ENCODE data around the gene BCOR. TPM values are rescaled to one million over a fixed set of nuclear protein-coding genes. Genes with fewer than 3 reads are reported as not detected.

Gene BCOR
- total and polyA plus RNA-seq, 2 of the 8 experiments (the other 6 are each of a cell fraction or from before 2014, with no cell fraction given): 25.0 to 50.8 TPM

GRCh38 chrX:40041915-40042314 lies 55.8 kb downstream of the BCOR start:
- Histone ChIP-seq H3K36me3 (ENCODE audit: control insufficient read depth in 2 of 4, insufficient read depth in 4 of 4, low read length in 3 of 4) (no peaks in the 10 kb centered on the region; a peak in 1 of 8 replicates), H3K27ac (ENCODE audit: low read depth, low read length) (no peak overlapping the region), H4K8ac (ENCODE audit: extremely low read depth, insufficient read depth, low read length) (no peak overlapping the region; the same call in 1 of the 2 replicates), H3K4me1 (replicated peaks in 1 of 4; ENCODE audit: control insufficient read depth in 3 of 4, insufficient read depth in 4 of 4, low read length in 3 of 4) (no peaks in the 10 kb centered on the region), H2AK5ac (ENCODE audit: low read depth, low read length) (no peak overlapping the region), H3K79me2 (ENCODE audit: control insufficient read depth in 1 of 2, insufficient read depth in 2 of 2, low read length in 2 of 2) (no peaks in the 10 kb centered on the region), H2AFZ (ENCODE audit: low read length) (no peak overlapping the region), H3K23me2 (ENCODE audit: low read depth, low read length) (no peaks in the 10 kb centered on the region), H2BK5ac (ENCODE audit: low read depth, low read length) (no peak overlapping the region), H3K14ac (ENCODE audit: insufficient read length) (no peak overlapping the region), H2BK120ac (replicated peaks; ENCODE audit: low read depth, low read length) (no peak overlapping the region), H4K5ac (ENCODE audit: insufficient read length, low read depth, low read length) (no peak overlapping the region), H3K9me3 (ENCODE audit: insufficient read depth in 2 of 2, low read depth in 1 of 2, low read length in 1 of 2) (no peaks in the 10 kb centered on the region; a peak in 1 of 4 replicates), H3K56ac (replicated peaks; ENCODE audit: insufficient read length, low read depth, low read length) (no peak overlapping the region), H3K9ac (replicated peaks in 1 of 4; ENCODE audit: extremely low read depth in 1 of 4, low read depth in 3 of 4, low read length in 3 of 4) (no peak overlapping the region), H4K20me1 (replicated peaks in 1 of 2; ENCODE audit: control insufficient read depth in 1 of 2, insufficient read depth in 2 of 2, low read length in 2 of 2) (no peaks in the 10 kb centered on the region), H3K79me1 (ENCODE audit: low read depth, low read length) (no peaks in the 10 kb centered on the region), H2BK15ac (ENCODE audit: low read length) (no peak overlapping the region), H3K4me2 (ENCODE audit: insufficient read depth in 1 of 2, low read depth in 2 of 2, low read length in 2 of 2) (no peak overlapping the region), H3K27me3 (replicated peaks in 1 of 4; ENCODE audit: control insufficient read depth in 3 of 4, extremely low read depth in 1 of 4, insufficient read depth in 3 of 4, low read length in 3 of 4) (no peaks in the 10 kb centered on the region), H3K4ac (replicated peaks; ENCODE audit: insufficient read length, low read depth, low read length) (no peak overlapping the region), H3K23ac (ENCODE audit: insufficient read length) (no peak overlapping the region), H2BK12ac (ENCODE audit: low read depth, low read length) (no peak overlapping the region), H4K91ac (replicated peaks; ENCODE audit: insufficient read length, low read length) (no peak overlapping the region), H3K18ac (ENCODE audit: extremely low read depth, low read length) (no peak overlapping the region), H2BK20ac (ENCODE audit: low read length) (no peak overlapping the region), H3K4me3 (ENCODE audit: extremely low read depth in 1 of 4, insufficient read depth in 2 of 4, low read depth in 3 of 4, low read length in 4 of 4) (no peak overlapping the region)
- DNase-seq (ENCODE audit: low read depth in 1 of 2, low spot score in 2 of 2): no peak
- POLR2A ChIA-PET (ENCODE audit: partially characterized antibody): no interaction called here
- no peak for FAIRE-seq
- 72% methylated on average over 6 of the region's 6 CpGs; no CpG with 5 or more reads in 1 of the 2 experiments for WGBS, 2 experiments (ENCODE audit: extremely low coverage in 1 of 2, insufficient coverage in 1 of 2, insufficient read length in 1 of 2, insufficient replicate concordance in 2 of 2, low coverage in 1 of 2, low lambda C conversion rate in 2 of 2, missing lambda C conversion rate in 1 of 2)
- CTCF ChIA-PET (ENCODE audit: partially characterized antibody): interaction anchor here (0.5 to 1.0 kb wide), 2 partner anchors 31 to 173 kb away, joined by 3 read pairs; no protein-coding TSS in a partner anchor
- TF ChIP-seq CREB1 (IDR thresholded peaks at IDR 0.05): no peak
- no peak for TF ChIP-seq JUND (IDR thresholded peaks at IDR 0.05; ENCODE audit: low read length)
- no peak for TF ChIP-seq BRCA1 (IDR thresholded peaks at IDR 0.05; ENCODE audit: low read depth, low read length)
- no peak for TF ChIP-seq SP4 (IDR thresholded peaks at IDR 0.05; ENCODE audit: low read length)
- TF ChIP-seq EGR1 (IDR thresholded peaks at IDR 0.05; ENCODE audit: borderline replicate concordance, low read depth, low read length): no peak
- no peak for TF ChIP-seq ATF2 (IDR thresholded peaks at IDR 0.05; ENCODE audit: low read length)
- TF ChIP-seq CTBP2 (IDR thresholded peaks at IDR 0.05; ENCODE audit: borderline replicate concordance, insufficient read depth, insufficient read length, low read length): no peak
- no peak for TF ChIP-seq EZH2 (IDR thresholded peaks at IDR 0.05; ENCODE audit: low read depth, low read length, severe bottlenecking)
- no peak for TF ChIP-seq CBX8 (IDR thresholded peaks at IDR 0.05; ENCODE audit: borderline replicate concordance, low read depth, low read length)

Data from H1 (cell line).